C4-2B (cell line): ENCODE data around the gene CTDSP2.

Experiments used
- H3K27ac ChIP-seq: fragments of 450-650 bp; 2 replicates; pipeline ENCODE4 v1.5.1; 2017
- CTCF ChIP-seq: fragments of 450-650 bp; conservative IDR thresholded peaks from 2 replicates; pipeline ENCODE4 v1.5.1; 2017; ENCODE audit warnings: mild to moderate bottlenecking
- ZFX ChIP-seq: fragments of 450-650 bp; IDR thresholded peaks from 2 replicates; pipeline ENCODE4 v1.6.1; 2017

CTDSP2 gene

GRCh38 chr12:57874166-57875108, 27.9 kb upstream of the CTDSP2 start:
- no peak for TF ChIP-seq CTCF
- no peak for TF ChIP-seq ZFX
- H3K27ac ChIP-seq: no peak overlapping the region

- no peak overlapping the region for H3K27ac ChIP-seq
- TF ChIP-seq CTCF: no peak
- no peak for TF ChIP-seq ZFX
Measured at GRCh38 chr12:57872362-57872761, 25.8 kb upstream of the CTDSP2 start.

GRCh38 chr12:57869927-57870318, 23.4 kb upstream of the CTDSP2 start:
- no peak for TF ChIP-seq ZFX
- TF ChIP-seq CTCF: no peak
- no peak overlapping the region for H3K27ac ChIP-seq

GRCh38 chr12:57869298-57869926, 22.9 kb upstream of the CTDSP2 start:
- H3K27ac ChIP-seq: no peak overlapping the region
- TF ChIP-seq ZFX (no peak), CTCF (no peak)

GRCh38 chr12:57868851-57869268, 22.3 kb upstream of the CTDSP2 start:
- TF ChIP-seq CTCF: no peak
- TF ChIP-seq ZFX: no peak
- H3K27ac ChIP-seq: no peak overlapping the region

- TF ChIP-seq ZFX: no peak
- no peak for TF ChIP-seq CTCF
- no peak overlapping the region for H3K27ac ChIP-seq
Measured at GRCh38 chr12:57868221-57868620, 21.7 kb upstream of the CTDSP2 start.
